ENCODE data around the gene ACACA.
"Not testable (repeated sequence)": the region's sequence is repeated elsewhere in the genome, so short reads cannot be mapped to it uniquely, and the experiment has no call there.

Gene ACACA

DNA sequence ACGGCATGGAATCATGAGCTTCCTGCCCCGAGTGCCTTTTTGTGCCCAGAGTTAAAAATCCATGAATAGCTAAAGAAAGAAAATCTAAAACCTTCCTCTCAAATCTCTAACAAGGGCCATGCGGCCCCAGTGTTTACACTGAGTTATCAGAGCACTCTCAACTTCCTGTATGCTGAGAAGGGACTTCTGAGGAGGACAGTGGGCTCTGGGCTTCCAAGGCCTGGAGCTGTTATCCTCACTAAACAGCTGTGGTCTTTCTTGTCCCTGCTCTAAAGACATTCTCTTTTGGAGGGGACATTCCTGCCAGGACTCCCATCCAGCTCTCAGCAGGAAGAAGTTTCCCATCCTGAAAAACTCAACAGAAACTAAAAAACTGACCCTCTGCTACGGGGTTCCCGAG, 322.3 kb downstream of the ACACA start:
- TF ChIP-seq, protein P1, sequence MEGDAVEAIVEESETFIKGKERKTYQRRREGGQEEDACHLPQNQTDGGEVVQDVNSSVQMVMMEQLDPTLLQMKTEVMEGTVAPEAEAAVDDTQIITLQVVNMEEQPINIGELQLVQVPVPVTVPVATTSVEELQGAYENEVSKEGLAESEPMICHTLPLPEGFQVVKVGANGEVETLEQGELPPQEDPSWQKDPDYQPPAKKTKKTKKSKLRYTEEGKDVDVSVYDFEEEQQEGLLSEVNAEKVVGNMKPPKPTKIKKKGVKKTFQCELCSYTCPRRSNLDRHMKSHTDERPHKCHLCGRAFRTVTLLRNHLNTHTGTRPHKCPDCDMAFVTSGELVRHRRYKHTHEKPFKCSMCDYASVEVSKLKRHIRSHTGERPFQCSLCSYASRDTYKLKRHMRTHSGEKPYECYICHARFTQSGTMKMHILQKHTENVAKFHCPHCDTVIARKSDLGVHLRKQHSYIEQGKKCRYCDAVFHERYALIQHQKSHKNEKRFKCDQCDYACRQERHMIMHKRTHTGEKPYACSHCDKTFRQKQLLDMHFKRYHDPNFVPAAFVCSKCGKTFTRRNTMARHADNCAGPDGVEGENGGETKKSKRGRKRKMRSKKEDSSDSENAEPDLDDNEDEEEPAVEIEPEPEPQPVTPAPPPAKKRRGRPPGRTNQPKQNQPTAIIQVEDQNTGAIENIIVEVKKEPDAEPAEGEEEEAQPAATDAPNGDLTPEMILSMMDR (conservative IDR thresholded peaks at IDR 0.05) = no peak
- TF ChIP-seq ZFX (IDR thresholded peaks at IDR 0.05) = no peak
- H3K27ac ChIP-seq = no peak overlapping the region

DNA sequence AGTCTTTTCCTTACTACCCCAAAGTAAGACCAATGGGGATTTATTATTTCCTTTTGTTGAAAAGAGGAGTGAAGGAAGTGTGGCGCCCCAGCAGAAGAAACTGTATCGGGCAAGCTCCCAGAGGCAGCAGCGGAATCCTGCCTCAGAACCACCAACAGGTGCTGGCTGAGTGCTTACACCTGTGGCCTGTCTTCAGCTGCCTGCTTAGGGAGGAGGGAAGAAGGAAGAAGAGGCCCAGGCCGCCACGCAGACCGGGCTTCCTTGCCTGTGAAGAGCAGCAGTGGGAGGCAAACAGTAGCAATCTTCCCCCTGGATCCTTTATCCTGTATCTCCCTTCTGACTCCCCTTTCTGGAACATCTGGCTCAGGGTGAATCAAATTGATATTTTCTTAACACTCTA, 323.2 kb downstream of the ACACA start:
- TF ChIP-seq, protein P1 (conservative IDR thresholded peaks at IDR 0.05) = no peak
- TF ChIP-seq ZFX (IDR thresholded peaks at IDR 0.05) = no peak
- no peak overlapping the region for H3K27ac ChIP-seq

DNA sequence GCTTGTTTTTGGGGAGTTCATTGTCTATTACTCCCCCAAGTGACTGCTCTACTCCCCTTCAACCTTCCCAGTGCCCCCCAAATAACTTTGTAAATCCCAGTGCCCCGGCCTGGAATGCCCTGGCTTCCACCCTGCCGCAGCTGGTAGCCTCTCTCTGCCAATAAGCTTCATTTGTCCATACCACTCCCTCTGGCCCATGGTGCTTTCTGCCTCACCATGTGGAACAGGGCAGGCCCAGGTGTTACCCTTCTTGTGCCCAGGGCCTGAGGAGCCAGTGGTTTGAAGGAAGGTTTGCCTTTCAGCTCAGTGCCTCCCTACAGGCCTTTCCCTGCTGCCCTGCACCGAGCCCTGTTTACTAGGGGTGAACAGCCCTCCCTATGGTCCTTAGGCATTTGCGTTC, 323.7 kb downstream of the ACACA start:
- no peak overlapping the region for H3K27ac ChIP-seq
- TF ChIP-seq, protein P1 (conservative IDR thresholded peaks at IDR 0.05) = no peak
- no peak for TF ChIP-seq ZFX (IDR thresholded peaks at IDR 0.05)

DNA sequence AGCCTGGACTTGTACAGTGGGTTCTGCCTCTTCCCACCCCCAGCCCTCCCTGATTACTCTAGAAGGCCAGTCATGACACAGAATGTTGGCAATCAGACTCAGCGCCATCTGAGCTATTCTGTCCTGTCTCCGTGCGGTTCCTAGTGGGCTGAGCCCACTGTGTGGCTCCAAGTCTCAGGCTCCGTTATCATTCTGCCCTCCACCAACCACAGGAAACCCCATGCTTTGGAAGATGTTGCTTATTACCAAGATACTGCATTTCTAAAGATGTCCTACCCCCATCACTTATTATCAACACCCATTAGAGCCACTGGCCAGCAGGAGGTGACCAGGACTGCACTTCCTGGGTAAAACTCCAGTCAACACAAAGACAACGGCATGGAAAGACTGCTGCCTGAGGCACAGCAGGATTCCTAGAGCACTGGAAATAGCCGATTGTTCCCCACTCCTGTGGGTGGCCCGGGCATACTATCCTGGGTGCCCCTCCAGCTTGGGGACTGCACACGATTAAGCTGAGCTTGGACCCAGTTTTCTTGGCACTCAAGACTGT, 324.2 kb downstream of the ACACA start:
- H3K27ac ChIP-seq = no peak overlapping the region
- TF ChIP-seq, protein P1 (conservative IDR thresholded peaks at IDR 0.05) = no peak
- TF ChIP-seq ZFX (IDR thresholded peaks at IDR 0.05) = no peak

DNA sequence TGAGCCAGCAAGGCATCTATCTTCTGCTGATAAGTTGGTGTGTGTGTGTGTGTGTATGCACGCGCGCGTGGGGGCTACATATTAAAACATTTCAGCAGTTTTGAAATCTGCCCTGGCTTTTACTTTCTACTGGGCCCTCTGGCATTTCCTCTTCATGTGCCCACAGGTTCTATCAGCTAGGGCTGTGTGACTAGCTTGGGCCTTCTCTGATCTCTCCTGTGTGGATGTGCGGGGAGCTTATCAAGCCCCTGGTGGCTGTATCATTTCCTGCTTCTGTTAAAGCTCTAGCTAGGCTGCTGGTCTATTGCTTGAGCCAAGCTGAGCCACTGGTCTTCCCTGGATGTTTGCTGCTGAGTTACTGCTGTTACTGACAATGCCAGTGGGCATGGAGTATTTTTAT, 325.3 kb downstream of the ACACA start:
- no peak for TF ChIP-seq ZFX (IDR thresholded peaks at IDR 0.05)
- TF ChIP-seq, protein P1 (conservative IDR thresholded peaks at IDR 0.05) = no peak
- no peak overlapping the region for H3K27ac ChIP-seq

DNA sequence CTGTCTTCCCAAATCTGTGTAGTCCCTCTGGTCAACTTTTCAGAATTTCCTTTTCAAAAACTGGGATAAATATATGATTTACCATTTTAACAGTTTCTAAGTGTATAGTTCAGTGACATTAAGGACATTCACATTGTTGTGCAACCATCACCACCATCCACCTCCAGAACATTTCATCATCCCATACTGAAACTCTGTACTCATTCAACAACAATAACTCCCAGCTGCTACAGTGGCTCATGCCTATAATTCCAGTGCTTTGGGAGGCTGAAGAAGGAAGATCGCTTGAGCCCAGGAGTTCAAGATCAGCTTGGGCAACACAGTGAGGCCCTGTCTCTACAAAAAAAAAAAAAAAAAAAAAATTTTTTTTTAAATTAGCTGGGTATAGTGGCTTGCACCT, 326.9 kb downstream of the ACACA start:
- H3K27ac ChIP-seq = no peak overlapping the region
- TF ChIP-seq ZFX (IDR thresholded peaks at IDR 0.05) = no peak
- TF ChIP-seq, protein P1 (conservative IDR thresholded peaks at IDR 0.05) = no peak

DNA sequence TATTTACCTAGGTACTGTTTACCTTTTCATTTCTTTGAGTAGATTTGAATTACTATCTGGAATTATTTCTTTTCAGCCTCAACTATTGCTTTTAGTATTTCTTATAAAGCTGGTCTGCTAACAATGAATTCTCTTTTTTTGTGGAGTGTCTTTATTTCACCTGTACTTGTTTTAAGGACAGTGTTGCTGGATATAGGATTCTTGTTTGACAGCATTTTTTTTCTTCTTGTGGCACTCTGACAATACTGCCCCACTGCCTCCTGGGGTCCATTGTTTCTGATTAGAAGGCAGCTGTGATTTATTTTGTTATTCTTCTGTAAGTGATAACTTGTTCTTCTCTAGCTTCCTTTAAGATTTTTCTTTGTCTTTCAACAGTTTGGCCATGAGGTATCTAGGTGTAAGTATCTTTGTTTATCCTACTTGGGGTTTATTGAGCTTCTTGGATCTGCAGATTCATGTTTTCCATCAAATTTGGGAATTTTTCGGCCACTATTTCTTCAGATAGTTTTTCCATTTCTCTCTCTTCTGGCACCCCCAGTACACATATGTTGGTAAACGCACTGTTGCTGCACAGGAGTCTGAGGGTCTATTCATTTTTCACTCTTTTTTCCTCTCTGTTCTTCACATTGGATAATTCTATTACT, 327.4 kb downstream of the ACACA start:
- TF ChIP-seq, protein P1 (conservative IDR thresholded peaks at IDR 0.05) = no peak
- TF ChIP-seq ZFX (IDR thresholded peaks at IDR 0.05) = no peak
- H3K27ac ChIP-seq = no peak overlapping the region

DNA sequence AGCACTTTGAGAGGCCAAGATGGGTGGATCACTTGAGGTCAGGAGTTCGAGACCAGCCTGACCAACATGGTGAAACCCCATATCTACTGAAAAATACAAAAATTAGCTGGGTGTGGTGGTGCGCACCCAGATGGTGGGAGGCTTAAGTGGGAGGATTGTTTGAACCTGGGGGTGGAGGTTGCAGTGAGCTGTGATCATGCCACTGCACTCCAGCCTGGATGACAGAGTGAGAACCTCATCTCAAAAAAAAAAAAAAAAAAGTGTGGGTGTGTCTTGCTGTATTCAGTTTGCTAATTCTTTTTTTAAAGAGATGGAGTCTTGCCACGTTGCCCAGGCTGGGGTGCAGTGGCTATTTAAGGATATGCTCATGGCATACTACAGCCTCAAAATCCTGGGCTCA, 333.2 kb downstream of the ACACA start:
- not testable (repeated sequence) for H3K27ac ChIP-seq

Data from C4-2B (cell line).